HFFc6 (cell line): ENCODE measurements around the gene GTSE1. TPM values are rescaled to one million over a fixed set of nuclear protein-coding genes. Genes with fewer than 3 reads are reported as not detected.

Experiments used
- DNase-seq: peaks from one replicate; pipeline ENCODE4 v3.0.0-alpha.2; 2018
- H3K27ac Mint-ChIP-seq: 2 replicates; pipeline ENCODE4 v1.8.0; 2020; ENCODE audit warnings: mild to moderate bottlenecking, mixed read lengths
- H3K27me3 Mint-ChIP-seq: 2 replicates; pipeline ENCODE4 v1.8.0; 2021; ENCODE audit warnings: mild to moderate bottlenecking, moderate library complexity, mixed read lengths; ENCODE audit not compliant: insufficient read depth
- H3K36me3 Mint-ChIP-seq: 2 replicates; pipeline ENCODE4 v1.8.0; 2021; ENCODE audit warnings: low read depth, mixed read lengths
- H3K4me1 Mint-ChIP-seq: 2 replicates; pipeline ENCODE4 v1.8.0; 2020; ENCODE audit warnings: low read depth, mixed read lengths
- H3K4me3 Mint-ChIP-seq: 2 replicates; pipeline ENCODE4 v1.8.0; 2020; ENCODE audit warnings: mild to moderate bottlenecking, moderate library complexity, mixed read lengths
- H3K9me3 Mint-ChIP-seq: 2 replicates; pipeline ENCODE4 v1.8.0; 2020; ENCODE audit warnings: mild to moderate bottlenecking, mixed read lengths
- CTCF ChIP-seq: fragments of 200-600 bp; sonication (generic); IDR thresholded peaks from 2 replicates; pipeline ENCODE4 v1.5.0; 2021; ENCODE audit warnings: antibody characterized with exemption, mild to moderate bottlenecking
- total RNA-seq, 6 experiments: library from RNA; stranded (reverse); fragmentation: NEBNext Ultra II Directional; extraction: Animal tissue kit (Norgen Biotek cat#: 25700); gene quantifications; 2 replicates in 1 of 6; 3 replicates in 5 of 6; pipeline ENCODE4 v1.2.3, GENCODE V29; 2021

Gene GTSE1
- total RNA-seq, 6 experiments from 2014 or later: 12.4 to 30.5 (median 27.9) TPM

DNA sequence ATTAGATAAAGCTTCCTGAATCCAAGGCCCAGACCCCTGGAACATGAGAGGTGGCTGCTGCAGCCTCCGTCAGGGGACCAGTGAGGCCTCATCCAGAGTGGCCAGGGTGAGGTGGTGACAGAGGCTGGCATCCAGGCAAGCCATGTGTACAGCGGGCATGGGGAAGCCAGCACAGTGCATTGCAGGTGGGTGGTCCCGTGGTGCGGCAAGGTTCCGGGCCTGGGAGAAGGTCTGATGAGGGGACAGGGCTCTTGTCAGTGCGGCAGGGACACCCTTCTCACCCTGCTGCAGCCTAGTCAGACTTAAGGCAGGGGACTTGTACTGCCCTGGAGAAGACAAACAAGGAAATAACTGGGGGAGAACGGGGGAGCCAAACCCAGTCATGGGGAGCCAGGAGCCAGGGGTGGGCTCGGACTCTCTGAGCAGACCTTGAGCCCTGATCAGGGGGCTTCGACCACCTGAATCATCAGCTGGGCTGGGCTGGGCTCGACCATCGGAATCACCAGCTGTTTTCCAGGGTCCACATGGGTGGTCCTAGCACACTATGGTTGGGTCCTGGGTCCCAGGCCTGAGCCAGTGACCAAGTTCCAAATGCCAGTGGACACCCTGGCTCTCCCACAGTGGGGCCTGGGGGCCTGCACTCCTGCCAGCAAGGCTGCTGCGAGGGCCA lies 23.8 kb upstream of the GTSE1 start:
- Mint-ChIP-seq H3K36me3 (peaks cover 15% of the 10 kb centered on the region), H3K27me3 (peaks cover 2% of the 10 kb centered on the region), H3K4me3 (no peak overlapping the region)

DNA sequence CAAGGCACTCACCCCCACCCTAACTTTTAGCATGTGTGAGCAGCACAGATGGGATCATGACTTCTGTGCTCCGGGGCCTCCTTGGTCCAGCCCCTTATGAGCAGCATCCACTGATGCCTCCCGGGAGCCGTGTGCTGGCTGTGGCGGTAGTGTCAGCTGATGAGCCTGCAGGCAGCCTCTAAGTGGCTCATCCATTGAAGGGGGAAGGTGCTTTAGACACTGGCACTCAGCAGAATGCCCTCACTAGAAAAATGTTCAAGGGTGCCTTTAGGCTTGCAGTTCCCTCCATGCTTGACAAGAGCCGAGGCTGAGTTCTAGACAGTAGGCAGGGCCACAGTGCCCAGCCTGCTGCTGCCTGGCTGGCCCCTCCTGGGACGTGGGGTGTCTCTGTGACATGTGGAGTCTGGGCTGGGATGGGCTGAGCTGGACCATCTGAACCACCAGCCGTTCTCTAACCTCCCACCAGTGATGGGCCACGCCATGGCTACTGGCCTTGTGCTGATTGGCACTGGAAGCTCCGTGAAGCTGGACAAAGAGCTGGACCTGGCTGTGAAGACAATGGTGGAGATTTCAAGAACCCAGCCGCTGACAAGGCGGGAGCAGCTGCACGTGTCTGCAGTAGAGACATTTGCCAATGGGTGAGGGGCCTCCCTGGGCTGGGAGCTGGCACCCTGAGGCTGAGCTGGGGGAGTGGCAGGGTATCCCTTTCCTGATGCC lies 23.1 kb upstream of the GTSE1 start:
- Mint-ChIP-seq H3K4me1 (peaks cover 14% of the 10 kb centered on the region), H3K9me3 (no peaks in the 10 kb centered on the region), H3K27me3 (peaks cover 2% of the 10 kb centered on the region), H3K36me3 (peaks cover 22% of the 10 kb centered on the region), H3K4me3 (no peak overlapping the region), H3K27ac (no peak overlapping the region)
- DNase-seq: no peak
- TF ChIP-seq CTCF: no peak

More for the DNA sequence above, 23.8 kb upstream of the GTSE1 start:
- Mint-ChIP-seq H3K4me1 (peaks cover 18% of the 10 kb centered on the region), H3K9me3 (no peaks in the 10 kb centered on the region), H3K27ac (no peak overlapping the region; the same call in 1 of the 2 replicates)
- no peak for TF ChIP-seq CTCF
- no peak for DNase-seq

- no peak for TF ChIP-seq CTCF
- H3K36me3 Mint-ChIP-seq: peaks cover 23% of the 10 kb centered on the region
- peaks cover 2% of the 10 kb centered on the region for H3K27me3 Mint-ChIP-seq
- DNase-seq: no peak
- no peak overlapping the region for H3K27ac Mint-ChIP-seq
- no peaks in the 10 kb centered on the region for H3K9me3 Mint-ChIP-seq
- H3K4me1 Mint-ChIP-seq: peaks cover 9% of the 10 kb centered on the region
- H3K4me3 Mint-ChIP-seq: no peak overlapping the region
These were observed 22.3 kb upstream of the GTSE1 start for GRCh38 chr22:46274381-46274780.

GRCh38 chr22:46275455-46276122 lies 21.1 kb upstream of the GTSE1 start:
- Mint-ChIP-seq H3K9me3 (no peaks in the 10 kb centered on the region), H3K4me3 (no peak overlapping the region), H3K36me3 (peaks cover 23% of the 10 kb centered on the region), H3K27ac (no peak overlapping the region; the same call in 1 of the 2 replicates), H3K4me1 (no peaks in the 10 kb centered on the region), H3K27me3 (peaks cover 2% of the 10 kb centered on the region)
- no peak for TF ChIP-seq CTCF
- no peak for DNase-seq

- no peak for TF ChIP-seq CTCF
- Mint-ChIP-seq H3K9me3 (no peaks in the 10 kb centered on the region), H3K36me3 (peaks cover 24% of the 10 kb centered on the region)
These were observed 20.1 kb upstream of the GTSE1 start for GRCh38 chr22:46276563-46276962.

More at GRCh38 chr22:46276563-46276962, 20.1 kb upstream of the GTSE1 start:
- Mint-ChIP-seq H3K27ac (no peak overlapping the region), H3K4me1 (no peaks in the 10 kb centered on the region), H3K4me3 (no peak overlapping the region), H3K27me3 (peaks cover 2% of the 10 kb centered on the region)
- DNase-seq: no peak
